ENCODE measurements around the gene PIP4K2A.
A peak's percentile ranks its signal among the peaks of the same experiment; 100 is the strongest.
"Not testable (repeated sequence)": the region's sequence is repeated elsewhere in the genome, so short reads cannot be mapped to it uniquely, and the experiment has no call there.

Gene PIP4K2A

DNA sequence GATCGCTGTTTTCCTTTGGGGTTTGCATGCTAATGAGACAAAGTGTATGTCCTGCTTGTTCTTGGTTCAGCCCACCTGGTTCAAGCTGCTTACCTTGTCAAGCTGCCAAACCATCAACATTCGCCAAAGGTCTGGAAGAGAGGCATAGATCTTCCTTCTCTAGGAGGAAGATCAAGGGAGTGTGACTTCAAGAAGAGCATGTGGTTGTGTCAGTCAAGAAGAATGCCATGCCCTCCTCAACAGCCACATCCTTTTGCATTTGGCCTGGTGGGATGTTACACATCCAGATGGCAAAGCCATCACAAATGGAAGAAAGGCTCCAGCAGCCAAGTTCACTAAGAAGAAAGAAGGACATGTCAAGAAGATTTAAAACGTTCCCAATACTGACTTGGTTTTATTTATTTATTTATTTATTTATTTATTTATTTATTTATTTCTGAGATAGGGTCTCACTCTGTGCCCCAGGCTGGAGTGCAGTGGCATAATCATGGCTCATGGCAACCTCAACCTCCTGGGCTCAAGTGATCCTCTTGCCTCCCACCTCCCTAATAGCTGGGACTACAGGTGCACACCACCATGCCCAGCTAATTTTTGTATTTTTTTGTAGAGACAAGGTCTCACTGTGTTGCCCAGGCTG lies 5.1 kb upstream of the PIP4K2A start:
- no peak for DNase-seq (ENCODE audit: low spot score)
- FAIRE-seq: no peak

GRCh38 chr10:22718659-22719058 lies 4.3 kb upstream of the PIP4K2A start:
- not testable (repeated sequence) for FAIRE-seq; DNase-seq (ENCODE audit: low spot score)

- DNase-seq (ENCODE audit: low spot score) (no peak), FAIRE-seq (no peak)
Observed at GRCh38 chr10:22717728-22718127, 3.4 kb upstream of the PIP4K2A start.

DNA sequence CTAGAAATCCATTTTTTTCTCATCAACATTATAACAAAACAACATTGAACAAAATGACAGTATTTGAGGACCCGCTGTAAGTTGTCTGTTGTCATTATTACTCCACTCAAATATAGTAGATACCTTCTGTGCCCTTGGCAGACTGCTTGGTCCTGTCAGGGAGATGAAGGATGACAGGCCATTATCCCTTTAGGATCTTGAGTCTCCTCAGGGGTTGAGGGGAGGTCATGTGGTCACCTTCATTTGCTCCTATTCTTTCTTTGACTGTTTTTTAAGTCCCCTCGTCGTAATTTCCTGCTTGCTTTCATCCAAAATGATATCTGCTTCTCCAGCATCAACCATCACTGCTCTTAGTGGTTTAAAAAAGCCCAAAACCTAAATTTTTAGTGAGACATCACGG lies 2.6 kb upstream of the PIP4K2A start:
- DNase-seq (ENCODE audit: low spot score): no peak
- no peak for FAIRE-seq

DNA sequence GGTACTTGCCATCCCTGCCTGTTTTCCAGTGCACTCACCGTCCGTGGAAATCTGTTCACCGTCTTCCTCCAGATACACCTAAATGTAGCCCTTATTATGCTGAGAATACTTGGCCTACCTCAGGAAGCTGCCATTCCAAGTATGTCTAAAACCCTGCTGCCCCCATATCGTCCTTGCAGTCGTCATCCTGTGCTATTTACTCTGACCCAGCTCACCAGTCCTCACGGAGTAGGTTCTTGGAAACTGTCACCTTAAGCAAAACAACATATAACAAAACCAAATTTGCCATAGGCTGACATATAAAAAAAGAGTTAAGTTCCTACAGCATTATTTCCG lies 880 bp upstream of the PIP4K2A start:
- FAIRE-seq (no peak), DNase-seq (ENCODE audit: low spot score) (no peak)

DNA sequence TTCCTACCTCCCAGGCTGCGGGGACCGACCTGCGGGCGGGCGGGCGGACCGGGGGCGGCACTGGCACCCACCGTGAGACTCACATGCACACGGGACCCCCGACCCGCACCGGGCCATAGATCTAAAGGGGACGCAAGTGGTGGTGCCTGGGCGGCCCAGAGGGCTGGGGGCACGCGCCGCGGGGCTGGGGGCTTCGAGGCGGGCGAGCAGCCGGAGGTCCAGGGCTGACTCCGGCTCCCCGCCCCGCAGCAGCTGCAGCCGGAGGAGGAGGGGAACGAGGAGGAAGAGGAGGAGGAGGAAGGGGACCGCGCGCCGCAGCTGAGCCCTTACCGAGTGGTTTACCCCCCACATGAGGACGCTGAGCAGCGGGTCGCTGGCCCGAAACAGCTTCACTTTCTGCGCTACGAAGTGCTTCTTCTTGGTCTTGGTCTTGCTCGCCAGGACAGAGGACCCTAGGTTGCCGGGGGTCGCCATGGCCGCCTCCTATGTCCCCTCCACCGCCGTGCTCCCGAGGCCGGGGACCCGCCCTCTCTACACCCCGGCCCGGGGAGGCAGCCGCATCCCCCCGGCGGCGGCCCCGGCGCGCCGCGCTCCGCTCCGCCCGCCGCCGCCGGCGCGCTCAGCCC lies 412 bp downstream of the PIP4K2A start:
- DNase-seq (ENCODE audit: low spot score): peak; percentile 21

DNA sequence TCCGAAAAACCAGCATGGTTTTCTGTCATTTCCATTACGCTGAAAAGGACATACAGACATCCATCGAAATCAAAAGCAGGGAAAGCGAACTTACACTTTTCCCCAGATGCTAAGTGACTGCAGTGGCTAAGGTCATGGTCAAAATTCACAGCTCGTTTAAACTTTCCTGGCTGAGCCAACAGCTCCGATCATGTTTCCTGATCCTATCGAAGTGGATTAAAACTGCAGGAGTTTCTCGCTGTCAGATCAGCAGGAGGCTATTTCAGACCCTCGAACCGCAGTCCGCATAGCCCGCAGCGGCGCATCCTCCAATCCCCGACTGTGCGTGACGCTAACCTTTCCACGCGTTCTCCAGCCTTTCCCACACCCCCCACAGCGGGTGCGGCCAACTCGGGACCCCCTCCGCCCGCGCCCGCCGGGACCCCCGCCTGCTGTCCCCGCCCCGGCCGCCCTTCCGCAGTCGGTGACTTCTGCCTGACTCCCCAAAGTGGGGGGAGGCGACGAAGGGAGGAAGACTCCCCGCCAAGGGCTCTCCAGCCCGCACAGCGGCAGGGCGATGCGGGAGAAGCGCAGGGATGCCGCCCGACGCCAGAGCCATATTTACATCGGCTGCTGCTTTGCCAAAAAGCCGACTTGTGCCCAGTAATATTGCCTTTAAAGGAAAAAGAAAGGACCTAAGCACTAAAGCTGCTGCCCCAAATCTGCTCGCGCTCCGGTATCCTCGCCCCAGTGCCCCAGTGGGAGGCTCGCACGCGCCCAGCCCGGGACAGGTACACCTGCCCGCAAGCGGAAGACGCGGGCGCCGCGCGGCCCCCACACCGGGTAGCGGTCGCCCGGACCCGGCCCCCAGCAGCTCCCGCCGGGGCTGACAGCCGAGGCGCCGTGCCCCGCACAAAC lies 1.2 kb downstream of the PIP4K2A start:
- no peak for DNase-seq (ENCODE audit: low spot score)
- no peak for FAIRE-seq

More for the DNA sequence above, 412 bp downstream of the PIP4K2A start:
- FAIRE-seq: no peak

DNA sequence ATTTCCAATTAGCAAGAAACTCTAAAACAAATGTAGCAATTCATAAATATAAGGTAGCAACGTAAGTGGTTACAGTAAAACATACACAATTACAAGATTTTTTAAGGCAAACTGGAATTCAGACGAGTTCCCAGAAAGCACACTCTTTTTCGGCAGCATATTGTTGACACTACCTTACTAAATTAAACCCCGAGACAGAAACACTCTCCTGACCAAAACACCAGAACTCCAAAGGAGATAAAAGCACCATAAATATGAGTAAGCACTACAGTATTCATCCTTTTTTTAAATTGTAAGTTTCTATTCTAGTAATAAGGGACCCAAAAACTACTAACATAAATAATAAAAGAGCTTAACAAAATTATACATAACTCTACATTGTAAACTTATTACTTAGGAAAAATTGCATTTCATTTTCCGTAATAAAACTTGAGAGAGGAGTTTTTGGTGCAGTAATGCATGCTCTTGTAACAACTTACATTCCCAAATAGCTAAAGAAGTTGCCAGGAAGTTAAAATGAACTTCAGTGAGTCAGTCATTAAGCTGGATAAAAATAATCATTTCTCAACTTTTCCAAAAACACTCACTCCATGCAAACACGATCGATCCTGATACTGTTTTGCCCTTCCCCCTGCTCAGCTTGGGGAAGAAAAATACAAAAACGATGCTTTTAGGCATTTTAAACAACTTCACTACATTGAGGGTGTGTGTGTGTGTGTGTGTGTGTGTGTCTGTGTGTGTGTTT lies 2.0 kb downstream of the PIP4K2A start:
- no peak for DNase-seq (ENCODE audit: low spot score)

GRCh38 chr10:22711373-22711772 lies 3.0 kb downstream of the PIP4K2A start:
- FAIRE-seq (peak; percentile 22), DNase-seq (ENCODE audit: low spot score) (no peak)

More for the DNA sequence above, 2.0 kb downstream of the PIP4K2A start:
- FAIRE-seq: no peak

- no peak for FAIRE-seq
- DNase-seq (ENCODE audit: low spot score): no peak
Observed at GRCh38 chr10:22710139-22710745, 4.1 kb downstream of the PIP4K2A start.

GRCh38 chr10:22708772-22709171 lies 5.6 kb downstream of the PIP4K2A start:
- DNase-seq (ENCODE audit: low spot score): no peak
- FAIRE-seq: no peak

DNA sequence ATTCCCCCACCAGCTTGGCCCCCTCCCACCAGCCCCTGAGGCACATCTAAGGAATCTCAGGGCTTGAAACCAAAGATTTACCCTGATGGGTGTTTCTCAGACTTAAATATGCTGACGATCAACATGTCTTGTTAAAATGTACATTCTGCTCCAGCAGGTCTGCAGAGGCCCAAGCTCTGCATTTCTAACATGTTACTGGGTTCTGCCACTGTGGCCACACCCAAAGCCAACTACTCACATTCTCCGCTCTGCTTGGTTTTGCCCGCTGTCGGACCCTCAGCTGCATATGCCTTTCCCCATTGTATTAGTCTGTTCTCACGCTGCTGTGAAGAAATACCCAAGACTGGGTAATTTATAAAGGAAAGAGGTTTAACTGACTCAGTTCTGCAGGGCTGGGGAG lies 8.9 kb downstream of the PIP4K2A start:
- no peak for FAIRE-seq

DNA sequence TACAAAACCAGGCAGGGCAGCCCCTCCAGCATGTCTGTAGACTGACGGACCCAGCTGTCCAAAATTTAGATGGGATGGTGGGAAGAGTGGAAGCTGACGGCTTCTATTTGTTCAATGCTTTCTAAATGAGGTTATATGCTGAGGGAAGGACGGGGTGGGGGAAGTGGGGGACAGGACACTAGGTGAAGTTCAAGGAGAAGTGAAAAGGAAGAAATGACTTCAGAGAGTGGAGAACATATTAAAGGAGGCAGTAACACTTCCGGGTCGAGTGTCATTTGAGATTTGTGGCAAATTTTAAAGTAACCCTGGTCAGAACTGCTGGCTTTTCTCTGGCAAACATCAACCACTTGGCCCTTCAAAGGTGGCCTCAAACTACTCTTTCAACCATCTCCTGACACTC lies 9.4 kb downstream of the PIP4K2A start:
- DNase-seq (ENCODE audit: low spot score) (no peak), FAIRE-seq (no peak)

More for the DNA sequence above, 8.9 kb downstream of the PIP4K2A start:
- no peak for DNase-seq (ENCODE audit: low spot score)

- FAIRE-seq: no peak
Observed at GRCh38 chr10:22704471-22704911, 9.9 kb downstream of the PIP4K2A start.

DNA sequence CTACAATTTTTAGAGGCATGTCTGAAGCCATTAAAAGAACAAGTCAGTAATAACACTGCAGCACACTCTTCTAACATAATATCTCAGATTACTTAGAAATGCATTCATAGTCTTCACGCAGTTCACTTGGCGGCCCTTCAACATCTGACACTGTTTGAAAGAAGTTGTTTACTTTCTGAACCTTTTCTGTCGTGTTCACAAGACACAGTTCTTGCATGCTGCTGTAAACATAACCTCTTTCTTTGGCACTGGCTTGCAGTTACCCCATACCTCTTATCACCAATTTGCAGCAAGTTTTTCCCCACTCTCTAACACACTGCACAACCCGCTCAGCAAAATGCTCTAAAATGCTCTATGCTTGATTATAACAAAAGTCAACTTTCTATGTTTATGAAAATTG lies 12.0 kb downstream of the PIP4K2A start:
- FAIRE-seq (no peak), DNase-seq (ENCODE audit: low spot score) (no peak)

More at GRCh38 chr10:22704471-22704911, 9.9 kb downstream of the PIP4K2A start:
- no peak for DNase-seq (ENCODE audit: low spot score)

DNA sequence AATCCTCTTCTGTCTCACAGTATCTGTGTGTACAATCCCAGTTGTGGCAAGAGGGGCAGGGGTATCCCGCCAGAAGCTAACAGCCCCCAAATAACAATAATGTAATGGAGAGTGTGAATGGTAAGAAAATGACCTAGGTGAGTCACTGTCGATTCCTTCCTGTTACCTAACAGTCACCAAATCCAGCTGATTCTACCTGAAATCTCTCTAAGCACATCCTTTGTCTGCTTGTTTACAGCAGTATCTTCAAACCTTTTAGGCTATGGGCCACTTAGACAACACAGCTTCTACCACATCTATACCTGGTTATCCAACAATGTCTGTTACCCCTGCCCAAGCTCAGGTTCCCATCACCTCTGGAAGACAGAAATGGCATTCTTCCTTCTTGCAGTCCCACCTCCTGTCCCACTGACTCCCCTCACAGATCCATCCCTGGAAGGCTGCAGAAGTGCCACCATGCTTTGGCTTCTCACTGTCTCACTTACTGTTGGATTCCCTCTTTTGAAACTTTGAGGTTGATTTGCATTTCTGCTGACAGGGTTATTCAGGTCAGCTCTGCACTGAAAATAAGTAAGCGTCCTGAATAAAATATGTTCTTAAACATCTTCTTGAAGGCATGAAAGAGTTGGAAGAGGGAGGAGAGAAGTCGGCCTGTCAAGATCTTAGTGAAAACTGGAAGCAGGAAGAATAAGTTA lies 13.1 kb downstream of the PIP4K2A start:
- no peak for FAIRE-seq

GRCh38 chr10:22700489-22700888 lies 13.9 kb downstream of the PIP4K2A start:
- FAIRE-seq: no peak

More for the DNA sequence above, 13.1 kb downstream of the PIP4K2A start:
- no peak for DNase-seq (ENCODE audit: low spot score)

GRCh38 chr10:22699976-22700375 lies 14.4 kb downstream of the PIP4K2A start:
- no peak for DNase-seq (ENCODE audit: low spot score)
- no peak for FAIRE-seq

More at GRCh38 chr10:22700489-22700888, 13.9 kb downstream of the PIP4K2A start:
- DNase-seq (ENCODE audit: low spot score): no peak

- DNase-seq (ENCODE audit: low spot score) (no peak), FAIRE-seq (no peak)
Observed at GRCh38 chr10:22698941-22699440, 15.4 kb downstream of the PIP4K2A start.

- FAIRE-seq (peak; percentile 89), DNase-seq (ENCODE audit: low spot score) (peak; percentile 33)
Observed at GRCh38 chr10:22697800-22698199, 16.6 kb downstream of the PIP4K2A start.
